Smooth muscle cell of the brain vasculature (primary cell): Measurements from ENCODE around the gene TPP2.

Experiments used
- DNase-seq: peaks from one replicate; pipeline ENCODE4 v3.0.0-alpha.2; 2012; ENCODE audit warnings: low read depth, low spot score

TPP2 gene

GRCh38 chr13:102597029-102597961 is 509 bp downstream of the TPP2 start:
- DNase-seq, result no peak

- no peak for DNase-seq
Observed at GRCh38 chr13:102598061-102598460, 1.3 kb downstream of the TPP2 start.

GRCh38 chr13:102599426-102600012 is 2.7 kb downstream of the TPP2 start:
- DNase-seq, result no peak

GRCh38 chr13:102606537-102607309 is 9.9 kb downstream of the TPP2 start:
- no peak for DNase-seq

- no peak for DNase-seq
Observed at GRCh38 chr13:102608974-102609373, 12.2 kb downstream of the TPP2 start.

GRCh38 chr13:102609696-102610095 is 12.9 kb downstream of the TPP2 start:
- DNase-seq, result no peak

- DNase-seq, result no peak
Observed at GRCh38 chr13:102610296-102610895, 13.6 kb downstream of the TPP2 start.

- DNase-seq, result no peak
Observed at GRCh38 chr13:102617697-102618350, 21.0 kb downstream of the TPP2 start.

- no peak for DNase-seq
Observed at GRCh38 chr13:102620516-102620915, 23.7 kb downstream of the TPP2 start.

- DNase-seq, result no peak
Observed at GRCh38 chr13:102626928-102627327, 30.1 kb downstream of the TPP2 start.

GRCh38 chr13:102628559-102628958 is 31.8 kb downstream of the TPP2 start:
- no peak for DNase-seq

- DNase-seq, result no peak
Observed at GRCh38 chr13:102631198-102631597, 34.4 kb downstream of the TPP2 start.

GRCh38 chr13:102638741-102639140 is 42.0 kb downstream of the TPP2 start:
- no peak for DNase-seq

GRCh38 chr13:102642029-102642428 is 45.2 kb downstream of the TPP2 start:
- DNase-seq, result no peak

- no peak for DNase-seq
Observed at GRCh38 chr13:102642475-102642874, 45.7 kb downstream of the TPP2 start.

- DNase-seq, result no peak
Observed at GRCh38 chr13:102643656-102644055, 46.9 kb downstream of the TPP2 start.

GRCh38 chr13:102645701-102646100 is 48.9 kb downstream of the TPP2 start:
- no peak for DNase-seq

GRCh38 chr13:102648046-102648445 is 51.3 kb downstream of the TPP2 start:
- DNase-seq, result no peak

GRCh38 chr13:102650444-102650843 is 53.7 kb downstream of the TPP2 start:
- DNase-seq, result no peak

- no peak for DNase-seq
Observed at GRCh38 chr13:102651392-102651791, 54.6 kb downstream of the TPP2 start.

- no peak for DNase-seq
Observed at GRCh38 chr13:102651892-102652291, 55.1 kb downstream of the TPP2 start.
